Stimulated activated CD8-positive, alpha-beta memory T cell treated with anti-CD3 and anti-CD28 coated beads, Interleukin-15, amount 100 ng/mL, for 1 hour (primary cell): ENCODE measurements around the gene PNCK.

Experiments used
- DNase-seq: peaks from one replicate; pipeline ENCODE4 v3.0.0-alpha.2; 2020; ENCODE audit warnings: low read depth

PNCK gene

GRCh38 chrX:153626863-153627674 lies 46.5 kb downstream of the PNCK start:
- no peak for DNase-seq

GRCh38 chrX:153626025-153626633 lies 47.5 kb downstream of the PNCK start:
- DNase-seq = no peak

- DNase-seq = no peak
These were observed 48.2 kb downstream of the PNCK start for GRCh38 chrX:153625271-153626024.

GRCh38 chrX:153624196-153625091 lies 49.2 kb downstream of the PNCK start:
- no peak for DNase-seq

- DNase-seq = no peak
These were observed 50.1 kb downstream of the PNCK start for GRCh38 chrX:153623310-153624029.

GRCh38 chrX:153622661-153623309 lies 50.8 kb downstream of the PNCK start:
- DNase-seq = no peak

- no peak for DNase-seq
These were observed 51.5 kb downstream of the PNCK start for GRCh38 chrX:153621949-153622598.

GRCh38 chrX:153620576-153620975 lies 53.0 kb downstream of the PNCK start:
- DNase-seq = no peak
